Measurements from ENCODE around the gene NUP160. TPM values are rescaled to one million over a fixed set of nuclear protein-coding genes. Genes with fewer than 3 reads are reported as not detected.
"Not testable (repeated sequence)": the region's sequence is repeated elsewhere in the genome, so short reads cannot be mapped to it uniquely, and the experiment has no call there.

Gene NUP160
- total RNA-seq, 3 donors from 2014 or later (not counting 1 experiment from before 2014, with no cell fraction given), result 36.6 to 53.3 (median 43.5) TPM

GRCh38 chr11:47886096-47886495 lies 37.9 kb upstream of the NUP160 start:
- H3K4me3 Mint-ChIP-seq, result no peak overlapping the region
- intact Hi-C loops (cut with micrococcal nuclease), result no loop called here

GRCh38 chr11:47882437-47882836 lies 34.3 kb upstream of the NUP160 start:
- WGBS (ENCODE audit: insufficient coverage), result 96% methylated on average over 11 of the region's 13 CpGs

More at GRCh38 chr11:47886096-47886495, 37.9 kb upstream of the NUP160 start:
- Mint-ChIP-seq H3K27me3 (ENCODE audit: low read depth in 2 of 2) (no peaks in the 10 kb centered on the region), H3K4me1 (no peaks in the 10 kb centered on the region), H3K36me3 (no peaks in the 10 kb centered on the region), H3K9me3 (no peaks in the 10 kb centered on the region), H3K27ac (no peak overlapping the region)
- ATAC-seq (no peak), DNase-seq (peak in 1 of 2 donors; percentile 25)
- no peak for TF ChIP-seq CTCF (IDR thresholded peaks at IDR 0.05)
- Histone ChIP-seq H3K4me1 (ENCODE audit: control insufficient read depth, insufficient read depth, low read length) (peaks cover 2% of the 10 kb centered on the region), H3K9me3 (ENCODE audit: control insufficient read depth, insufficient read depth, low read length) (no peaks in the 10 kb centered on the region), H3K36me3 (ENCODE audit: control insufficient read depth, insufficient read depth, low read length) (no peaks in the 10 kb centered on the region), H3K27me3 (ENCODE audit: control insufficient read depth, insufficient read depth, low read length) (no peaks in the 10 kb centered on the region), H3K4me3 (ENCODE audit: low read length) (no peak overlapping the region), H3K27ac (ENCODE audit: low read length) (peak overlapping the region; percentile 0)
- WGBS (ENCODE audit: insufficient coverage), result 47% methylated on average over 5 of the region's 6 CpGs

GRCh38 chr11:47881145-47881544 lies 33.0 kb upstream of the NUP160 start:
- Histone ChIP-seq H3K9me3 (ENCODE audit: control insufficient read depth, insufficient read depth, low read length) (peaks cover 4% of the 10 kb centered on the region), H3K27me3 (ENCODE audit: control insufficient read depth, insufficient read depth, low read length) (no peaks in the 10 kb centered on the region), H3K4me3 (ENCODE audit: low read length) (no peak overlapping the region), H3K36me3 (ENCODE audit: control insufficient read depth, insufficient read depth, low read length) (no peaks in the 10 kb centered on the region), H3K4me1 (ENCODE audit: control insufficient read depth, insufficient read depth, low read length) (peaks cover 13% of the 10 kb centered on the region), H3K27ac (ENCODE audit: low read length) (no peak overlapping the region)
- no peak overlapping the region for H3K4me3 Mint-ChIP-seq
- H3K4me1 Mint-ChIP-seq, result no peaks in the 10 kb centered on the region
- intact Hi-C loops (cut with micrococcal nuclease), result no loop called here
- TF ChIP-seq CTCF (IDR thresholded peaks at IDR 0.05), result no peak
- peaks cover 0 to 6% of the 10 kb centered on the region in 2 donors for H3K9me3 Mint-ChIP-seq
- WGBS (ENCODE audit: insufficient coverage), result 89% methylated on average over 7 of the region's 7 CpGs
- no peak for ATAC-seq
- H3K27ac Mint-ChIP-seq, result no peak overlapping the region
- DNase-seq, result no peak
- peaks cover 4% of the 10 kb centered on the region for H3K36me3 Mint-ChIP-seq
- H3K27me3 Mint-ChIP-seq (ENCODE audit: low read depth in 2 of 2), result peaks cover 7 to 14% of the 10 kb centered on the region in 2 donors

More at GRCh38 chr11:47882437-47882836, 34.3 kb upstream of the NUP160 start:
- H3K4me1 Mint-ChIP-seq; DNase-seq; H3K9me3 Mint-ChIP-seq; H3K4me3 Mint-ChIP-seq; ATAC-seq; H3K4me3 ChIP-seq (ENCODE audit: low read length); intact Hi-C loops (cut with micrococcal nuclease); H3K36me3 Mint-ChIP-seq; H3K27ac ChIP-seq (ENCODE audit: low read length); H3K27me3 ChIP-seq (ENCODE audit: control insufficient read depth, insufficient read depth, low read length); H3K27ac Mint-ChIP-seq; H3K36me3 ChIP-seq (ENCODE audit: control insufficient read depth, insufficient read depth, low read length); H3K9me3 ChIP-seq (ENCODE audit: control insufficient read depth, insufficient read depth, low read length): not testable (repeated sequence)
- H3K27me3 Mint-ChIP-seq (ENCODE audit: low read depth in 2 of 2), result peaks cover 0 to 13% of the 10 kb centered on the region in 2 donors
- peaks cover 13% of the 10 kb centered on the region for H3K4me1 ChIP-seq (ENCODE audit: control insufficient read depth, insufficient read depth, low read length)

GRCh38 chr11:47879259-47880158 lies 31.4 kb upstream of the NUP160 start:
- H3K4me1 Mint-ChIP-seq, result no peaks in the 10 kb centered on the region
- Histone ChIP-seq H3K4me1 (ENCODE audit: control insufficient read depth, insufficient read depth, low read length) (peaks cover 13% of the 10 kb centered on the region), H3K4me3 (ENCODE audit: low read length) (no peak overlapping the region), H3K36me3 (ENCODE audit: control insufficient read depth, insufficient read depth, low read length) (no peaks in the 10 kb centered on the region), H3K27ac (ENCODE audit: low read length) (peak overlapping the region; percentile 59), H3K27me3 (ENCODE audit: control insufficient read depth, insufficient read depth, low read length) (no peaks in the 10 kb centered on the region), H3K9me3 (ENCODE audit: control insufficient read depth, insufficient read depth, low read length) (peaks cover 18% of the 10 kb centered on the region)
- 79% methylated on average over 9 of the region's 10 CpGs for WGBS (ENCODE audit: insufficient coverage)
- no peak for TF ChIP-seq CTCF (IDR thresholded peaks at IDR 0.05)
- peaks cover 12% of the 10 kb centered on the region for H3K36me3 Mint-ChIP-seq
- ATAC-seq, result no peak
- peaks cover 7 to 14% of the 10 kb centered on the region in 2 donors for H3K27me3 Mint-ChIP-seq (ENCODE audit: low read depth in 2 of 2)
- no peak overlapping the region for H3K27ac Mint-ChIP-seq
- DNase-seq, result no peak
- H3K4me3 Mint-ChIP-seq, result no peak overlapping the region
- peaks cover 0 to 10% of the 10 kb centered on the region in 2 donors for H3K9me3 Mint-ChIP-seq
- intact Hi-C loops (cut with micrococcal nuclease), result no loop called here

GRCh38 chr11:47875858-47876257 lies 27.7 kb upstream of the NUP160 start:
- H3K36me3 ChIP-seq (ENCODE audit: control insufficient read depth, insufficient read depth, low read length); H3K4me3 Mint-ChIP-seq; intact Hi-C loops (cut with micrococcal nuclease); H3K4me1 Mint-ChIP-seq; H3K4me3 ChIP-seq (ENCODE audit: low read length); ATAC-seq; H3K27ac Mint-ChIP-seq; H3K27ac ChIP-seq (ENCODE audit: low read length); DNase-seq; H3K27me3 ChIP-seq (ENCODE audit: control insufficient read depth, insufficient read depth, low read length): not testable (repeated sequence)
- peaks cover 10% of the 10 kb centered on the region for H3K4me1 ChIP-seq (ENCODE audit: control insufficient read depth, insufficient read depth, low read length)
- H3K9me3 Mint-ChIP-seq, result peaks cover 0 to 10% of the 10 kb centered on the region in 2 donors
- 93% methylated on average over 10 of the region's 10 CpGs for WGBS (ENCODE audit: insufficient coverage)
- H3K36me3 Mint-ChIP-seq, result peaks cover 12% of the 10 kb centered on the region
- H3K9me3 ChIP-seq (ENCODE audit: control insufficient read depth, insufficient read depth, low read length), result peaks cover 18% of the 10 kb centered on the region
- peaks cover 7 to 16% of the 10 kb centered on the region in 2 donors for H3K27me3 Mint-ChIP-seq (ENCODE audit: low read depth in 2 of 2)

Data from natural killer cell (primary cell).